GM23338 (cell line): ENCODE data around the gene RPS2. TPM values are rescaled to one million over a fixed set of nuclear protein-coding genes. Genes with fewer than 3 reads are reported as not detected.

Source experiments
- ATAC-seq: fragments of 200-7000 bp; cut with Tn5 transposase; 3 replicates; pipeline ENCODE4 v1.9.1; 2020
- DNase-seq: peaks from one replicate; pipeline ENCODE4 v3.0.0-alpha.2; 2015; ENCODE audit warnings: low spot score
- H2AFZ ChIP-seq: fragments of 200-600 bp; sonication (generic); 2 replicates; pipeline ENCODE4 v1.8.0; 2016; ENCODE audit warnings: antibody characterized with exemption, mild to moderate bottlenecking, moderate library complexity
- H3F3A ChIP-seq: fragments of 200-600 bp; sonication (generic); replicated peaks from 2 replicates; pipeline ENCODE4 v1.8.0; 2017; ENCODE audit warnings: antibody characterized with exemption, mixed run types, low read depth
- H3K27ac ChIP-seq: fragments of 200-600 bp; sonication (generic); 2 replicates; pipeline ENCODE4 v1.6.1; 2016; ENCODE audit warnings: low read depth
- H3K27me3 ChIP-seq: fragments of 200-600 bp; sonication (generic); 2 replicates; pipeline ENCODE4 v1.8.0; 2016; ENCODE audit warnings: mild to moderate bottlenecking, mixed run types, moderate library complexity; ENCODE audit not compliant: insufficient read depth
- H3K36me3 ChIP-seq: fragments of 200-600 bp; sonication (generic); 2 replicates; pipeline ENCODE4 v1.8.0; 2016; ENCODE audit warnings: mild to moderate bottlenecking; ENCODE audit not compliant: insufficient read depth
- H3K4me1 ChIP-seq: fragments of 200-600 bp; sonication (generic); 2 replicates; pipeline ENCODE4 v1.8.0; 2016; ENCODE audit warnings: mild to moderate bottlenecking, moderate library complexity; ENCODE audit not compliant: insufficient read depth
- H3K4me2 ChIP-seq: fragments of 200-600 bp; sonication (generic); 2 replicates; pipeline ENCODE4 v1.7.1; 2017; ENCODE audit warnings: mixed run types
- H3K4me3 ChIP-seq: fragments of 200-600 bp; sonication (generic); 2 replicates; pipeline ENCODE4 v1.6.1; 2016; ENCODE audit warnings: mixed run types
- H3K79me2 ChIP-seq: fragments of 200-600 bp; sonication (generic); replicated peaks from 2 replicates; pipeline ENCODE4 v1.8.0; 2017; ENCODE audit warnings: mild to moderate bottlenecking; ENCODE audit not compliant: insufficient read depth
- H3K9me2 ChIP-seq: fragments of 200-600 bp; sonication (generic); 2 replicates; pipeline ENCODE4 v1.8.0; 2017; ENCODE audit not compliant: insufficient read depth
- H4K20me1 ChIP-seq: fragments of 200-600 bp; sonication (generic); replicated peaks from 2 replicates; pipeline ENCODE4 v1.8.0; 2017; ENCODE audit warnings: mild to moderate bottlenecking; ENCODE audit not compliant: insufficient read depth
- H3K27ac Mint-ChIP-seq: 2 replicates; pipeline ENCODE4 v1.8.0; 2020; ENCODE audit warnings: inconsistent platforms, mild to moderate bottlenecking, moderate library complexity, mixed read lengths
- H3K27me3 Mint-ChIP-seq: 3 replicates; pipeline ENCODE4 v1.8.0; 2022; ENCODE audit warnings: low read depth, mild to moderate bottlenecking, moderate library complexity, mixed read lengths, inconsistent platforms; ENCODE audit not compliant: insufficient read depth, poor library complexity
- H3K36me3 Mint-ChIP-seq: 3 replicates; pipeline ENCODE4 v1.8.0; 2021; ENCODE audit warnings: low read depth, mild to moderate bottlenecking, inconsistent platforms, moderate library complexity, mixed read lengths
- H3K4me1 Mint-ChIP-seq: 3 replicates; pipeline ENCODE4 v1.8.0; 2020; ENCODE audit warnings: mild to moderate bottlenecking, inconsistent platforms, mixed read lengths
- H3K4me3 Mint-ChIP-seq: 3 replicates; pipeline ENCODE4 v1.8.0; 2021; ENCODE audit warnings: moderate library complexity, mild to moderate bottlenecking, inconsistent platforms, mixed read lengths
- H3K9me3 Mint-ChIP-seq: 3 replicates; pipeline ENCODE4 v1.8.0; 2020; ENCODE audit warnings: moderate library complexity, mild to moderate bottlenecking, inconsistent platforms, mixed read lengths
- CREB1 ChIP-seq: fragments of 250-450 bp; sonication (Bioruptor Pico); IDR thresholded peaks from 2 replicates; pipeline ENCODE4 v1.5.0; 2020; ENCODE audit warnings: low read depth, mild to moderate bottlenecking, moderate library complexity
- ETS1 ChIP-seq: IDR thresholded peaks from 2 replicates; pipeline ENCODE4 v1.6.1; 2016; ENCODE audit warnings: antibody characterized with exemption
- EZH2 ChIP-seq: fragments of 200-600 bp; sonication (generic); IDR thresholded peaks from one replicate; pipeline ENCODE4 v1.8.0; 2017; ENCODE audit warnings: antibody characterized with exemption, mild to moderate bottlenecking, low read depth; ENCODE audit not compliant: unreplicated experiment
- EZH2phosphoT487 ChIP-seq: fragments of 200-600 bp; sonication (generic); IDR thresholded peaks from one replicate; pipeline ENCODE4 v1.8.1; 2018; ENCODE audit warnings: antibody characterized with exemption; ENCODE audit not compliant: unreplicated experiment
- JUNB ChIP-seq: IDR thresholded peaks from one replicate; pipeline ENCODE4 v1.6.1; 2016; ENCODE audit warnings: antibody characterized with exemption; ENCODE audit not compliant: unreplicated experiment
- NANOG ChIP-seq: IDR thresholded peaks from 2 replicates; pipeline ENCODE4 v1.6.1; 2016; ENCODE audit warnings: antibody characterized with exemption, borderline replicate concordance
- POLR2AphosphoS5 ChIP-seq: IDR thresholded peaks from 2 replicates; pipeline ENCODE4 v1.6.1; 2016; ENCODE audit warnings: antibody characterized with exemption, low read depth
- REST ChIP-seq: IDR thresholded peaks from one replicate; pipeline ENCODE4 v1.6.1; 2018; ENCODE audit warnings: antibody characterized with exemption; ENCODE audit not compliant: unreplicated experiment
- STAT1 ChIP-seq: IDR thresholded peaks from one replicate; pipeline ENCODE4 v1.6.1; 2016; ENCODE audit warnings: antibody characterized with exemption; ENCODE audit not compliant: unreplicated experiment
- ZNF114 ChIP-seq: fragments of 250-450 bp; sonication (Bioruptor Pico); IDR thresholded peaks from 2 replicates; pipeline ENCODE4 v1.5.0; 2020; ENCODE audit warnings: mild to moderate bottlenecking, moderate library complexity
- ZNF331 ChIP-seq: fragments of 250-450 bp; sonication (Bioruptor Pico); IDR thresholded peaks from 2 replicates; pipeline ENCODE4 v1.5.0; 2020; ENCODE audit warnings: low read depth, mild to moderate bottlenecking, moderate library complexity
- ZNF462 ChIP-seq: fragments of 250-450 bp; sonication (Bioruptor Pico); IDR thresholded peaks from 2 replicates; pipeline ENCODE4 v1.5.0; 2020; ENCODE audit warnings: mild to moderate bottlenecking, moderate library complexity
- polyA plus RNA-seq: library from polyadenylated mRNA; unstranded; fragments of >200 nt; fragmentation: Nextera tagmentation; extraction: Ambion mirVana; gene quantifications from 2 replicates; pipeline ENCODE4 v1.2.1, GENCODE V29; 2016
- total RNA-seq: library from RNA; depleted of rRNA; stranded (reverse); fragments of >200 nt; shearing (Covaris generic); gene quantifications from 2 replicates; pipeline ENCODE4 v1.2.3, GENCODE V29; 2014
- TF ChIP-seq, protein P1 (sequence below), 2 experiments: fragments of 200-600 bp in 1 of 2; sonication (generic) in 1 of 2; conservative IDR thresholded peaks; 2 replicates each; pipeline versions ENCODE4 v1.5.1 to v1.6.1; 2016 to 2017; ENCODE audit warnings: antibody characterized with exemption in 2 of 2, low read depth in 2 of 2, mild to moderate bottlenecking in 2 of 2, moderate library complexity in 1 of 2

Gene RPS2
- total and polyA plus RNA-seq, 2 experiments from 2014 or later, result 3,786 to 3,992 TPM

GRCh38 chr16:2001035-2001434, 36.4 kb upstream of the RPS2 start:
- H3K36me3 ChIP-seq, result no peaks in the 10 kb centered on the region; the same call in 1 of the 2 replicates
- no peak for TF ChIP-seq ZNF331
- no peak for TF ChIP-seq ETS1
- TF ChIP-seq EZH2phosphoT487, result no peak
- TF ChIP-seq REST, result no peak
- TF ChIP-seq ZNF462 (CRISPR knock-in tag), result no peak
- TF ChIP-seq EZH2, result no peak
- TF ChIP-seq STAT1, result no peak
- TF ChIP-seq POLR2AphosphoS5, result no peak
- no peak for TF ChIP-seq CREB1
- TF ChIP-seq, protein P1, sequence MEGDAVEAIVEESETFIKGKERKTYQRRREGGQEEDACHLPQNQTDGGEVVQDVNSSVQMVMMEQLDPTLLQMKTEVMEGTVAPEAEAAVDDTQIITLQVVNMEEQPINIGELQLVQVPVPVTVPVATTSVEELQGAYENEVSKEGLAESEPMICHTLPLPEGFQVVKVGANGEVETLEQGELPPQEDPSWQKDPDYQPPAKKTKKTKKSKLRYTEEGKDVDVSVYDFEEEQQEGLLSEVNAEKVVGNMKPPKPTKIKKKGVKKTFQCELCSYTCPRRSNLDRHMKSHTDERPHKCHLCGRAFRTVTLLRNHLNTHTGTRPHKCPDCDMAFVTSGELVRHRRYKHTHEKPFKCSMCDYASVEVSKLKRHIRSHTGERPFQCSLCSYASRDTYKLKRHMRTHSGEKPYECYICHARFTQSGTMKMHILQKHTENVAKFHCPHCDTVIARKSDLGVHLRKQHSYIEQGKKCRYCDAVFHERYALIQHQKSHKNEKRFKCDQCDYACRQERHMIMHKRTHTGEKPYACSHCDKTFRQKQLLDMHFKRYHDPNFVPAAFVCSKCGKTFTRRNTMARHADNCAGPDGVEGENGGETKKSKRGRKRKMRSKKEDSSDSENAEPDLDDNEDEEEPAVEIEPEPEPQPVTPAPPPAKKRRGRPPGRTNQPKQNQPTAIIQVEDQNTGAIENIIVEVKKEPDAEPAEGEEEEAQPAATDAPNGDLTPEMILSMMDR (conservative IDR thresholded peaks at IDR 0.05; ENCODE audit: low read depth in 2 of 2), result no peak
- TF ChIP-seq JUNB, result no peak
- TF ChIP-seq NANOG, result no peak
- no peak for TF ChIP-seq ZNF114

More at GRCh38 chr16:2001035-2001434, 36.4 kb upstream of the RPS2 start:
- no peak for ATAC-seq
- Mint-ChIP-seq H3K36me3 (peaks cover 27% of the 10 kb centered on the region), H3K4me3 (no peak overlapping the region), H3K4me1 (peaks cover 9% of the 10 kb centered on the region), H3K27me3 (peaks cover 4% of the 10 kb centered on the region), H3K27ac (no peak overlapping the region), H3K9me3 (no peaks in the 10 kb centered on the region)
- Histone ChIP-seq H4K20me1 (peaks cover 13% of the 10 kb centered on the region), H3F3A (peaks cover 22% of the 10 kb centered on the region; the same call in 1 of the 2 replicates), H3K4me1 (peaks cover 8% of the 10 kb centered on the region; the same call in 1 of the 2 replicates), H3K27ac (no peak overlapping the region), H3K4me2 (no peak overlapping the region), H2AFZ (no peak overlapping the region), H3K79me2 (peaks cover 9% of the 10 kb centered on the region; the same call in 1 of the 2 replicates), H3K4me3 (no peak overlapping the region), H3K9me2 (no peaks in the 10 kb centered on the region), H3K27me3 (no peaks in the 10 kb centered on the region)
- no peak for DNase-seq
